ENCODE measurements around the gene TCAP.
"Not testable (repeated sequence)": the region's sequence is repeated elsewhere in the genome, so short reads cannot be mapped to it uniquely, and the experiment has no call there.

The TCAP gene

DNA sequence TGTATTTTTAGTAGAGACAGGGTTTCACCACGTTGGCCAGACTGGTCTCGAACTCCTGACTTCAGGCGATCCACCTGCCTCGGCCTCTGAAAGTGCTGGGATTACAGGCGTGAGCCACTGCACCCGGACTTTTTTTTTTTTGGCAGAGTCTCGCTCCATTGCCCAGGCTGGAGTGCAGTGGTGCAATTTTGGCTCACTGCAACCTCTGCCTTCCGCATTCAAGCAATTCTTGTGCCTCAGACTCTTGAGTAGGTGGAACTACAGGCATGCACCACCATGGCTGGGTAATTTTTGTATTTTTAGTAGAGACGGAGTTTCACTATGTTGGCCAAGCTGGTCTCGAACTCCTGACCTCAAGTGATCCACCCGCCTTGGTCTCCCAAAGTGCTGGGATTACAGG, 45.9 kb downstream of the TCAP start:
- H3K36me3 Mint-ChIP-seq (ENCODE audit: low read depth); H3K9me3 Mint-ChIP-seq; H3K27ac Mint-ChIP-seq; H3K4me1 Mint-ChIP-seq (ENCODE audit: low read depth); H3K4me3 Mint-ChIP-seq; intact Hi-C loops (cut with micrococcal nuclease); H3K27me3 Mint-ChIP-seq: not testable (repeated sequence)

DNA sequence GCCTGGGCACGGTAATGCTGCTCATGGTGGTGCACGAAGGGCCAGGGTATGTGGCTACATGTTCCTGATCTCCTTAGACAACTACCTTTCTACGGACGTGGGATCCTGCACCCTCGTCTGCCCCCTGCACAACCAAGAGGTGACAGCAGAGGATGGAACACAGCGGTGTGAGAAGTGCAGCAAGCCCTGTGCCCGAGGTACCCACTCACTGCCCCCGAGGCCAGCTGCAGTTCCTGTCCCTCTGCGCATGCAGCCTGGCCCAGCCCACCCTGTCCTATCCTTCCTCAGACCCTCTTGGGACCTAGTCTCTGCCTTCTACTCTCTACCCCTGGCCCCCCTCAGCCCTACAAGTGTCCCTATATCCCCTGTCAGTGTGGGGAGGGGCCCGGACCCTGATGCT, 46.7 kb downstream of the TCAP start:
- Mint-ChIP-seq H3K4me1 (ENCODE audit: low read depth) (no peaks in the 10 kb centered on the region), H3K36me3 (ENCODE audit: low read depth) (no peaks in the 10 kb centered on the region), H3K27me3 (peaks cover 2% of the 10 kb centered on the region), H3K27ac (no peak overlapping the region), H3K4me3 (no peak overlapping the region), H3K9me3 (no peaks in the 10 kb centered on the region)
- intact Hi-C loops (cut with micrococcal nuclease): no loop called here

DNA sequence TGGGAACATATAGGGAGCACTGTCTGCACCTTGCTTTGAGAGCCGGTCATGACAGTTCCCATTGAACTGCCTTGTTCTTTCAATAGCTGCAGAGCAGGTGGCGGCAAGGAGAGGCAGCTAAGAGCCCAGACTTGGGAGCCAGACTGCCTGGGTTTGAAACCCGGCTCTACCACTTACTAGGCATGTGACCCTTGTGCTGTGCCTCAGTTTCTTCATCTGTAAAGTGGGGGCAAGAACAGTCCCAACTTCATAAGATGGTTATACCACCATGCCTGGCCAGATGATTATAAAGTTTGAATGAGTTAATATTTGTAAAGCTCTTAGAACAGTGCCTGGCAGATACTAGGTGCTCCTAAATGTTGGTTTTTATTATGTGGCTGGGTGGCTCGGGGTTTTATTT, 49.1 kb downstream of the TCAP start:
- H3K27me3 Mint-ChIP-seq: peaks cover 2% of the 10 kb centered on the region
- no peak overlapping the region for H3K27ac Mint-ChIP-seq
- no peaks in the 10 kb centered on the region for H3K36me3 Mint-ChIP-seq (ENCODE audit: low read depth)
- no peak overlapping the region for H3K4me3 Mint-ChIP-seq
- intact Hi-C loops (cut with micrococcal nuclease): no loop called here
- H3K4me1 Mint-ChIP-seq (ENCODE audit: low read depth): no peaks in the 10 kb centered on the region
- H3K9me3 Mint-ChIP-seq: no peaks in the 10 kb centered on the region

DNA sequence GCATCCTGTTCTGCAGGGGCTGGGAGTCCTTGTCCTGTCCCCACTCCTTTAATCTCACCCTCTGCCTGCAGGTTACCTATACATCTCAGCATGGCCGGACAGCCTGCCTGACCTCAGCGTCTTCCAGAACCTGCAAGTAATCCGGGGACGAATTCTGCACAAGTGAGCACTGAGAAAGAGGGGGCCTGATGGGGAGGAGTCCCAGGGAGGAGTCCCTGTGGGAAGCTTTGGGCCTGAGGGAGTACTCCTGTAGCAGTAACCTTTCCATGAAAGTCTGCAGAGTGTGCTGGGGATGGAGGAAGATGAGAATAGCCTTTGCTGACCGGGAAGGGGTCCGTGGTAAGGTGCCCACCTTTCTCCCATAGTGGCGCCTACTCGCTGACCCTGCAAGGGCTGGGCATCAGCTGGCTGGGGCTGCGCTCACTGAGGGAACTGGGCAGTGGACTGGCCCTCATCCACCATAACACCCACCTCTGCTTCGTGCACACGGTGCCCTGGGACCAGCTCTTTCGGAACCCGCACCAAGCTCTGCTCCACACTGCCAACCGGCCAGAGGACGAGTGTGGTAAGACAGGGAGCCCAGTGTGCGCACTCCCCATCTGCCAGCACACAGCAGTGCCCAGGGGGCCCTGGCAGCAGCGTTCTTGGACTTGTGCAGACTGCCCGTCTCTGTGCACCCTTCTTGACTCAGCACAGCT, 50.4 kb downstream of the TCAP start:
- no peaks in the 10 kb centered on the region for H3K36me3 Mint-ChIP-seq (ENCODE audit: low read depth)
- no peaks in the 10 kb centered on the region for H3K4me1 Mint-ChIP-seq (ENCODE audit: low read depth)
- no peak overlapping the region for H3K4me3 Mint-ChIP-seq
- intact Hi-C loops (cut with micrococcal nuclease): no loop called here
- no peaks in the 10 kb centered on the region for H3K27me3 Mint-ChIP-seq
- H3K9me3 Mint-ChIP-seq: no peaks in the 10 kb centered on the region
- no peak overlapping the region for H3K27ac Mint-ChIP-seq

All from dendritic cell treated with granulocyte-macrophage colony-stimulating factor and Interleukin-4, amounts not matched to agents 40 ng/mL and 50 ng/mL, for 4 days (primary cell).